Superior temporal gyrus (tissue), 1 donor: ENCODE data around the gene MYO1F.
"Not testable (repeated sequence)": the region's sequence is repeated elsewhere in the genome, so short reads cannot be mapped to it uniquely, and the experiment has no call there.

Experiments used
- DNase-seq: peaks from one replicate; pipeline ENCODE4 v3.0.0-alpha.2; 2016; ENCODE audit errors: extremely low spot score

Gene MYO1F

DNA sequence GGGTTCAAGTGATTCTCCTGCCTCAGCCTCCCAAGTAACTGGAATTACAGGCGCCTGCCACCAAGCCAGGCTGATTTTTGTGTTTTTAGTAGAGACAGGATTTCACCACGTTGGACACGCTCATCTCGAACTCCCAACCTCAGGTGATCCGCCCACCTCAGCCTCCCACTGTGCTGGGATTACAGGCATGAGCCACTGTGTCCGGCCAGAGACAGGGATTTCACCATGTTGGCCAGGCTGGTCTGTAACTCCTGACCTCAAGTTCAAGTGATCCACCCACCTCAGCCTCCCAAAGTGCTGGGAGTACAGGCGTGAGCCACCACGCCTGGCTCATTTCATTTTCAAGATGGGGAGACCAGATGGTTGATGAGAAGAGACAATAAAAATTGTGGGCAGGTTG lies 12.4 kb downstream of the MYO1F start:
- not testable (repeated sequence) for DNase-seq

- no peak for DNase-seq
Observed at GRCh38 chr19:8561075-8561764, 16.0 kb downstream of the MYO1F start.

- DNase-seq, result no peak
Observed at GRCh38 chr19:8558325-8558724, 18.9 kb downstream of the MYO1F start.

- no peak for DNase-seq
Observed at GRCh38 chr19:8557642-8558238, 19.5 kb downstream of the MYO1F start.

DNA sequence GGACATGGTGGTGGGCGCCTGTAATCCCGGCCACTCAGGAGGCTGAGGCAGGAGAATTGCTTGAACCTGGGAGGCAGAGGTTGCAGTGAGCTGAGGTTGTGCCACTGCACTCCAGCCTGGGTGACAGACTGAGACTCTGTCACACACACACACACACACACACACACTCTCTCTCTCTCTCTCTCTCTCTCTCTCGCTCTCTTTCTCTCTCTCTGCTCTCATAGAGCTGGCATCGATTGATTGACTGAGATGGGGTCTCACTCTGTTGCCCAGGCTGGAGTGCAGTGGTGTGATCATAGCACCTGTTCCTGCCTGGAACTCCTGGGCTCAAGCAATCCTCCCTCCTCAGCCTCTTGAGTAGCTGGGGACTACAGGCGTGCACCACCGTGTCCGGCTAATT lies 23.5 kb downstream of the MYO1F start:
- DNase-seq, result not testable (repeated sequence)

GRCh38 chr19:8552810-8553209 lies 24.4 kb downstream of the MYO1F start:
- no peak for DNase-seq

- no peak for DNase-seq
Observed at GRCh38 chr19:8550070-8550469, 27.2 kb downstream of the MYO1F start.

- no peak for DNase-seq
Observed at GRCh38 chr19:8545743-8546142, 31.5 kb downstream of the MYO1F start.

GRCh38 chr19:8544168-8544567 lies 33.1 kb downstream of the MYO1F start:
- no peak for DNase-seq

DNA sequence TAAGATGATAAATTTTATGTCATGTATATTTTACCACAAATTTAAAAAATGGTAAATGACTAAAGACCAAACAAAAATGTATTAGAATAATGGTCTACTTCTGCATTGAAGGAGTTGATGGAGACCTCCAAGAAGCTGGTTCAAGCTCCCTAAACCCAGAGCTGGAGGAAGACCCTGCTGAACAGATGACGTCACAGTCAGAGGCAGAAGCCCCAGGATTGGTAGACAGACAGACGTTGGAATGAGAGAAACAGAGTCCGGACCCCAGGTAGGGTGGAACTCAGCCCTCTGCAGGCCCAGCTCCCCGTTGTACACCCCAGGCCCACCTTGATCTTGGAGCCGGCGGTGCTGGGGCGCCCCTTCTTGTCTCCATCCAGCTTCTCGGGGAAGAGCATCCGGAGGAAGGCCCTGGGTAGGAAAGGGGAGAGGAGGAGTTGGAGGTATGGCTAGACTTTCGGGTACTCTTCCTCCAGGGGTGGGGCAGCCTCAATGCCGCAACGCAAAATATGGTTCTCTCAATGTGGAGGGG lies 37.6 kb downstream of the MYO1F start:
- no peak for DNase-seq

DNA sequence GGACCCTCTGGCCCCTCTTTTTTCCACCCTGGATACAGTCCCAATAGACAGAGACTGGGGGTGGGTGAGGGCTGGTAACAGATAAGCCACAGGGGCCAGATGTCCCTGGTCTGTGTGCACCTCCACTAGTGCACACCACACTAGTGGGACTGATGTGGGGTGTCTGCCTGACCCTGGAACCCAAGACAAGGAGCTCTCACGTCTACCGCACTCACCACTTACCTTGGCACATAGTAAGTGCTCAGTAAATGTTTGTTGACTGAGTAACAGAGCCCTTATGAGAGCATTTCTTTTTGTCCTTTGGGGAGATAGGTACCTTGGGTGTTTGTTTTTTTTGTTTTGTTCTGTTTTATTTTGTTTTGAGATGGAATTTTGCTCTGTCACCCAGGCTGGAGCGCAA lies 40.1 kb downstream of the MYO1F start:
- DNase-seq, result no peak

DNA sequence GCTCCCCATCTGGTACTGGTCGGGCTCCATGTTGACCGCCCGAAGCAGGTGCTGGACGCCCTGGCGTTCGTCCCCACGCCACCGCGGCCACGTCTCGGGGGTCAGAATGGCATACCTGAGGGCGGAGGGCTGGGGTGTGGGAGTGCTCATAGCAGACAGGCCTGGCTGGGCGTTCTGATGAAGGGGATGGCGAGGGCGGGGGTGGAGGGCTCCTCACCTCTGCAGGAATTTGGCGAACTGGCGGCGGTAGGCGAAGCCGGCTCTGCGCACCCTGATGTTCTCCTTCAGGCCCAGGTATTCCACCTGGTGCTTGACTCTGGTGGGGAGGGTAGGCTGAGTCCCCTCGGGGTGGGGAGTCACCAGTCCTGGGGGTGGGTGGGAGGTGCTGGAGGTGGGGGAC lies 41.0 kb downstream of the MYO1F start:
- no peak for DNase-seq

DNA sequence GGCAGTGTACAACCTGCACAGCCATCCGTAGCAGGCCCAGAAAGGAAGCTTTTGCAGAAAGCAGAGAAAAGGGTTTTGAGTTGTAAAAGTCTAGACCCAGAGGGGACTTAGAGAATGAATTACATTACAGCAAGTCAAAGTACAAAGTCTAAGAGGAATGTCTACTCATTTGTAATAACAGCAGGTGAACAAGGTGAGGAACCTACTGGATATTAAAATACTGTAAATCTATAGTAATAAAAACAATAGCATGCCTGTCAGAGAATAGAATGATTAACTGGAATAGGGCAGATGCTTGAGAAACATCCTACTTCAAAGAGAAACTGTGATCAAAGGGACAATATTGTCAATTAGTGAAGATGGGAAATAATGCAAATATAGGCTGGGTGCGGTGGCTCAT lies 45.0 kb downstream of the MYO1F start:
- DNase-seq, result no peak

DNA sequence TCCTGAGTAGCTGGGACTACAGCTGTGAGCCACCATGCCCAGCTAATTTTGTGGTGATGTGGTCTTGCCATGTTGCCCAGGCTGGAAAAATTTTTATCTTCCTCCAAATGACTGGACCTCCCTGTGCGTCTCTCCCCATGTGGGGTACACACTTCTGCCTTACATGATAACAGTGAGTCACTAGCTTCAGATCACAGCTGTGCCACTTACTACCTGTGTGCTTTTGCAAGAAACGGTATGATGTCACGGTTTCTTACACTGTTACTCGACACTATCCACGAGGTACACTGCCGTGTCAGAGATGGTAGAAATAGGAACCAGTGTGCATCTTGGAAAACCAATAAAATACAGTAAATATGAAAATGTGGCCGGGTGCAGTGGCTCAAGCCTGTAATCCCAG lies 45.8 kb downstream of the MYO1F start:
- no peak for DNase-seq

DNA sequence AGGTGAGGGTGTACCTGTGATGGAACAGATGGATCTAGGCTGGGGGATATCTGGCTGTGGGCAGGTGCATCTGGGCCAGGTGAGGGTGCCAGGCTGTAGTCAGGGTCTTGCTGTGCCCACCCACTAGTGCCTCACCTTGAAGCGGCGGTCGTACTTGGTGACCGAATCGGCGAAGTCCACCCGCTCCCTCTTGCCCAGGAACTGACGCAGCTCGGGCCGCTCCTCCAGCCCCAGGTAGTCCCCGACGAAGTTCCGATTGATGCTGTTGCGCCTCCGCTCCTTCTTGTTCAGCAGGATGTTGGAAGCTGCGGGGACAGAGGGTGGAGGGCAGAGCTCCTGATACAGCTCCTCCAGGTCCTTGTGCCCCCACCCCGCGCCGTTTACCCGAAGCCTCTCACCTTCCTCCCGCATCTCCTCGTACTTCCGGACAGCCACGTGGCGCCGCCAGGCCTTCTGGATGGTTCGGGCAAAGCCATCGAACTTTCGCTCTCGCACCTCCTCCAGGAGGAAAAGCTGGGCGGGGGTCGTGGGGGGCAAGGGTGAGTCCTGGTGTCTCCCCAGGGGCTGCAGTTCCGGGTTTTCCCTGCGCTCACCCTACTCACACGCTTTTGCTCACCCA lies 47.1 kb downstream of the MYO1F start:
- no peak for DNase-seq

GRCh38 chr19:8529369-8530006 lies 47.8 kb downstream of the MYO1F start:
- DNase-seq, result no peak

GRCh38 chr19:8528500-8528899 lies 48.7 kb downstream of the MYO1F start:
- no peak for DNase-seq

- DNase-seq, result peak; percentile 90
Observed at GRCh38 chr19:8526345-8527091, 50.7 kb downstream of the MYO1F start.

DNA sequence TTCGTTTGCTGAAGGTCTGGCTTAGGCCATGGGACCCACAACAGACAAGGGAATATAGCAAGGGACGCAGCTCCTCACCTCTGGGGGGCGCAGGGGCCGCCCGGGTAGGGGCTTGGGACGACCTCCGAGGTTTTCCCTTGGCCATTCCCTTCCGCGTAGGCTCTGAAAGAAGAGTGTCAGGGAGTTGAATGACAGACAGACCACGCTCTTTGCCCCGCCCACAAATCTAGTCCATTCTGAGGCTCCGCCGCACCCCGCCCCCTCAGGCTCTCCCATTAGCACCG lies 51.9 kb downstream of the MYO1F start:
- DNase-seq, result no peak

DNA sequence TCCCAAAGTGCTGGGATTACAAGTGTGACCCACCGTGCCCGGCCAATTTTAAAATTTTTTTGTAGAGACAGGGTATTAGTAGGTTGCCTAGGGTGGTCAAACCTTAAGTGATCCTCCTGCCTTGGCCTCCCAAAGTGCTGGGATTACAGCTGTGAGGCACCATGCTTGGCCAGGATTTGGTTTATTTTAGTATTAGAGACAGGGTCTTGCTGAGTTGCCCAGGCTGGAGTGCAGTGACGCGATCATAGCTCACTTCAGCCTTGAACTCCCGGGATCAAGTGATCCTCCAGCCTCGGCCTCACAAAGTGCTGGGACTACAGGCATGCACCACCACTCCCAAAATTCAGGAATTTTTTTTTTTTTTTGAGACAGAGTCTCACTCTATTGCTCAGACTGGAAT lies 57.9 kb downstream of the MYO1F start:
- DNase-seq, result no peak

DNA sequence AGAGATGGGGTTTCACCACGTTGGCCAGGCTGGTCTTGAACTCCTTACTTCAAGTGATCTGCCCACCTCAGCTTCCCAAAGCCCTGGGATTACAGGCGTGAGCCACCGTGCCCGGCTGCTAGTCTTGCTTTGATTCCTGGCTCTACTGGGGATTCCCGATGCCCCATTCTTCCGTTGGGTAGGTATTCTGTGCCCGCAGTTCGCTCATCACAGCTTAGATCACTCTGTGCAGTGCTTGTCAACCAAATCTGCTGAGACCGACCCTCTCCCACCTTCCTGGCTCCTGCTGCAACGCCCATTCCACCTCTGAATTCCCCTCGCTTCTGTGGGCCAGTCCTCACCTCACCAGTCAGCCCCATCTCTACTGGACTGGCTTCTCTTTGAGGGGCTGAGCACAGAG lies 58.7 kb downstream of the MYO1F start:
- no peak for DNase-seq
